ENCODE results near the gene ACSF2.

GRCh38 chr17:50392621-50393020 lies 33.4 kb upstream of the ACSF2 start:
- TF ChIP-seq HCFC1 (IDR thresholded peaks at IDR 0.05; ENCODE audit: low read depth, low read length) (no peak), TEAD2 (CRISPR knock-in tag; IDR thresholded peaks at IDR 0.05) (no peak), RARG (CRISPR knock-in tag; IDR thresholded peaks at IDR 0.05; ENCODE audit: low read depth) (no peak), SIN3B (IDR thresholded peaks at IDR 0.05; ENCODE audit: low read length) (no peak), TBX3 (IDR thresholded peaks at IDR 0.05; ENCODE audit: borderline replicate concordance) (no peak), SP1 (IDR thresholded peaks at IDR 0.05) (no peak), SP1 (CRISPR knock-in tag; IDR thresholded peaks at IDR 0.05) (no peak), HNF4A (CRISPR knock-in tag; IDR thresholded peaks at IDR 0.05) (no peak), MEIS1 (CRISPR knock-in tag; IDR thresholded peaks at IDR 0.05; ENCODE audit: borderline replicate concordance) (no peak), ZNF512 (CRISPR knock-in tag; IDR thresholded peaks at IDR 0.05) (no peak), SP2 (CRISPR knock-in tag; IDR thresholded peaks at IDR 0.05) (no peak)
- TF ChIP-seq, protein P1, sequence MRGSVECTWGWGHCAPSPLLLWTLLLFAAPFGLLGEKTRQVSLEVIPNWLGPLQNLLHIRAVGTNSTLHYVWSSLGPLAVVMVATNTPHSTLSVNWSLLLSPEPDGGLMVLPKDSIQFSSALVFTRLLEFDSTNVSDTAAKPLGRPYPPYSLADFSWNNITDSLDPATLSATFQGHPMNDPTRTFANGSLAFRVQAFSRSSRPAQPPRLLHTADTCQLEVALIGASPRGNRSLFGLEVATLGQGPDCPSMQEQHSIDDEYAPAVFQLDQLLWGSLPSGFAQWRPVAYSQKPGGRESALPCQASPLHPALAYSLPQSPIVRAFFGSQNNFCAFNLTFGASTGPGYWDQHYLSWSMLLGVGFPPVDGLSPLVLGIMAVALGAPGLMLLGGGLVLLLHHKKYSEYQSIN (CRISPR knock-in tag; IDR thresholded peaks at IDR 0.05; ENCODE audit: borderline replicate concordance), result no peak

All from HepG2 (cell line).